ELR (cell line): ENCODE measurements around the gene SETD3.

Experiments used
- DNase-seq: peaks from one replicate; pipeline ENCODE4 v3.0.0-alpha.2; 2015; ENCODE audit warnings: low read depth

The SETD3 gene

GRCh38 chr14:99459481-99460100 lies 21.1 kb downstream of the SETD3 start:
- no peak for DNase-seq

GRCh38 chr14:99454246-99454645 lies 26.4 kb downstream of the SETD3 start:
- DNase-seq, result peak; percentile 16

- no peak for DNase-seq
Measured at GRCh38 chr14:99452968-99453367, 27.7 kb downstream of the SETD3 start.

- no peak for DNase-seq
Measured at GRCh38 chr14:99451234-99451633, 29.4 kb downstream of the SETD3 start.

- no peak for DNase-seq
Measured at GRCh38 chr14:99450266-99450665, 30.4 kb downstream of the SETD3 start.

- DNase-seq, result no peak
Measured at GRCh38 chr14:99447739-99448138, 32.9 kb downstream of the SETD3 start.

- DNase-seq, result no peak
Measured at GRCh38 chr14:99445931-99446330, 34.7 kb downstream of the SETD3 start.

GRCh38 chr14:99441918-99442317 lies 38.7 kb downstream of the SETD3 start:
- no peak for DNase-seq

- DNase-seq, result peak; percentile 30
Measured at GRCh38 chr14:99441157-99441870, 39.3 kb downstream of the SETD3 start.

GRCh38 chr14:99440278-99440677 lies 40.4 kb downstream of the SETD3 start:
- DNase-seq, result no peak

GRCh38 chr14:99437706-99438105 lies 43.0 kb downstream of the SETD3 start:
- DNase-seq, result no peak

GRCh38 chr14:99436247-99437180 lies 44.1 kb downstream of the SETD3 start:
- no peak for DNase-seq

GRCh38 chr14:99435327-99435726 lies 45.3 kb downstream of the SETD3 start:
- no peak for DNase-seq

GRCh38 chr14:99432485-99432884 lies 48.2 kb downstream of the SETD3 start:
- DNase-seq, result no peak

- no peak for DNase-seq
Measured at GRCh38 chr14:99431986-99432385, 48.7 kb downstream of the SETD3 start.

GRCh38 chr14:99430491-99430890 lies 50.2 kb downstream of the SETD3 start:
- peak; percentile 41 for DNase-seq

- peak; percentile 86 for DNase-seq
Measured at GRCh38 chr14:99427632-99428300, 52.9 kb downstream of the SETD3 start.

GRCh38 chr14:99426813-99427346 lies 53.8 kb downstream of the SETD3 start:
- DNase-seq, result no peak

GRCh38 chr14:99426265-99426664 lies 54.4 kb downstream of the SETD3 start:
- DNase-seq, result no peak

GRCh38 chr14:99425272-99425681 lies 55.4 kb downstream of the SETD3 start:
- no peak for DNase-seq

- no peak for DNase-seq
Measured at GRCh38 chr14:99424306-99424877, 56.3 kb downstream of the SETD3 start.

GRCh38 chr14:99423434-99423833 lies 57.2 kb downstream of the SETD3 start:
- no peak for DNase-seq
